GM18951 (cell line): ENCODE measurements around the gene SDC1.

Source experiments
- POLR2A ChIP-seq: IDR thresholded peaks from 4 replicates; pipeline ENCODE4 v1.6.1; 2011; ENCODE audit warnings: mild to moderate bottlenecking; ENCODE audit not compliant: insufficient read length, insufficient read depth; ENCODE audit errors: extremely low read depth
- in situ Hi-C: fragments of 300-500 bp; cut with MboI; formaldehyde crosslinking; loops from one replicate; pipeline ENCODE4 v1.12.0; 2022; ENCODE audit warnings: low sequenced_read_pairs, mixed read lengths, inconsistent platforms; ENCODE audit not compliant: unreplicated experiment

Gene SDC1

GRCh38 chr2:20178666-20179465, 46.1 kb downstream of the SDC1 start:
- in situ Hi-C loops, result no loop called here
- TF ChIP-seq POLR2A, result no peak

DNA sequence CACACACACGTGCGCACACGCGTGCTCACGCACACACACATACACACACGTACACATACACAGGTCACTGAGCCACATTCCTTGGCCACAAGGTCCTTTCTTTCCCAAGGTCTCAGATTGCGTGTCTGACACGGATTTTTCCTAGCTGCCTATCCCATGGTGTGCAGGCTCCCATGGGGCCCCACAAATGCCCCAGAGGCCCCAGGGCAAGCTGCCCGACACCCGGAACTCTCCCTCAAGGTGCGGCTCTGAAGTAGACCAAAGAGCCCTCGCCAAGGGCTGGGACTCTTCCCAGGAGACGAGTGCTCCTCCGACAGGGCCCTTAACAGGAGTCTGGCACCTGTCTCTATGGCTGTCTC, 46.7 kb downstream of the SDC1 start:
- TF ChIP-seq POLR2A, result no peak
- in situ Hi-C loops, result no loop called here

DNA sequence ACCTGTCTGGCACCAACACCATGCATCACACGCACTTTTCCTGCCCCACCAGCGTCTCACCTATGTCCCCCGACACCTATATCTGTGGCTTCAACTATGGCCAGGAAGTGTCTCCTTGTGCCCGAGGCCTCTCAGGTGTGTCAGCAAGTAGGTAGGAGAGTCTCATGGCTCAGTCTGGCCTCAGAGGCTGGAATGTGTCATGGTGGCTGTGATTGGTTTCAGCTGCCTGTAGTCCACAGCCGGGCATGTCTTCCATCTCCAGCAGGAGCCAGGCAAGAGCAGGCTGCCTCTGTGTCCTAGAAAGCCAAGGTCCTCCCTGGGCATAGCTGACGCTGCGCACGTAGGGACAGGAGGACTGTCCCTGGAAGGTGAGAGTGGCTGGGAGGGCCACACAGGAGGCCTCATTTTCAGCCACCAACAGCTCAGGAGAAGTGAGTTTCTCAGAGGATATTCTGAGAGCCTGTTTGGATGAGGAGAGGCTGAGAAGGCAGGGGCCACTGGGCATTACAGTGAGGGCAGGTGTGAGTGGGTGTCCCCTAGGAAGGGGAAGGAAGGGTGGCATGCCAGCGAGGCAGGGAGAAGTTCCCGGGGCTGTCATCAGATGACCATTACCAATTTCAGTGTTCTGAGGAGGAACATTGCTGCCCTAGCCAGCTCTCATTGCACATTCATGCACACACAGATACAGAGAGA, 47.2 kb downstream of the SDC1 start:
- in situ Hi-C loops, result no loop called here
- TF ChIP-seq POLR2A, result no peak

DNA sequence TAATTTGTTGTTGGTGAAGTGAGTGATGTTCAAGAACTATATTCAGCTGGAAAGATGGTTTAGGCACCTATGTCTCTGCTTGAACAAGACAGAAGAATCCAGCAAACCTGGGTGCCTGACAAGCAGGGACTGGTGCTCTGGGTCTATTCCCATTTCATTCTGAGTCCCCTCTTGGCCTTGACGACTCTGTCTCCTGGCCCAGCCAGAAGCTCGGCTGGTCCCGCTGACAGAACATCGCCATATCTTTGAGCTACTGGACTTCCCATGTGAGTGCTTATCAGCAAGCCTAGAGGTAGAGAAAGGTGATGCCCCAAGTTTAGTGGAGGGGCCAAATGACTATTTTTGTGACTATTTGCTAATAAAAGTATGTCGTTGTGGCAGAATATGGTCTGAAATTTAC, 48.2 kb downstream of the SDC1 start:
- TF ChIP-seq POLR2A, result no peak
- in situ Hi-C loops, result no loop called here

DNA sequence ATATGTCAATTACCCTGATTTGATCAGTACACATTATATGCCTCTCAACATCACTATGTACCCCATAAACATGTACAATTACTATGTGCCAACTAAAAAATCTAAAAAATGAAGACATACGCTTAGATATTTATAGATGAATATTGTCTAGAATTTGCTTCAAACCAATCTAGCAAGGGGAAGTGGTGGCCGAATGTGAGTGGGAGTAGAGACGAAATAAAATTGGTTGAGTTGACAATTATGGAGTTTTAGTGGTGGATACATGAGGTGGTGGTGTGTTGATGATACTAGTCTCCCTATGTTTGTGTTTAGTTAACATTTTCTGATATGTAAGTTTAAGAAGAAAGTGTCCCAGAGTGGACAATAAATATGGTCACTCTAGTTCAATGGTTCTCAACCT, 49.0 kb downstream of the SDC1 start:
- in situ Hi-C loops, result no loop called here
- no peak for TF ChIP-seq POLR2A

- TF ChIP-seq POLR2A, result no peak
- in situ Hi-C loops, result no loop called here
Measured at GRCh38 chr2:20175267-20175666, 49.7 kb downstream of the SDC1 start.

DNA sequence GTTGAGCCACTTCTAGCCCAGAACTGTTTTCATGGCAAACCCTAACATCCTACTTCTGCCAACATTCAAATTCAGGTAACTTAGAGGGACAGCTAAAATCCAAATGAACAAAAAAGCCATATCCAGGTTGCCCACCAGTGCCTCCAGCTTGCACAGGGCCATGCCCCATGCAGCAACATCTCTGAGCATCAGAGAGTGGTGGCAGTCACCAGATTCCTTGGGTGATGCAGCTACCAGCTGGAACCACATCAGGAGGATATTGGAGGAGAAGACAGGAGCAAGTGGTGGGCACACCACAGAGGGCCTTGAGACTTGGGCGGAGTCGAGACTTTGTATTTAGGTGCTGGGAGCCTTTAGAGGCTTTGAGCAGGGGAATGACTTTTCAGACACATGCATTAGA, 50.5 kb downstream of the SDC1 start:
- TF ChIP-seq POLR2A, result no peak
- in situ Hi-C loops, result no loop called here

- TF ChIP-seq POLR2A, result no peak
- in situ Hi-C loops, result no loop called here
Measured at GRCh38 chr2:20173496-20174402, 51.2 kb downstream of the SDC1 start.

- TF ChIP-seq POLR2A, result no peak
- in situ Hi-C loops, result no loop called here
Measured at GRCh38 chr2:20173064-20173463, 51.9 kb downstream of the SDC1 start.

- no peak for TF ChIP-seq POLR2A
- in situ Hi-C loops, result no loop called here
Measured at GRCh38 chr2:20172273-20173055, 52.5 kb downstream of the SDC1 start.

DNA sequence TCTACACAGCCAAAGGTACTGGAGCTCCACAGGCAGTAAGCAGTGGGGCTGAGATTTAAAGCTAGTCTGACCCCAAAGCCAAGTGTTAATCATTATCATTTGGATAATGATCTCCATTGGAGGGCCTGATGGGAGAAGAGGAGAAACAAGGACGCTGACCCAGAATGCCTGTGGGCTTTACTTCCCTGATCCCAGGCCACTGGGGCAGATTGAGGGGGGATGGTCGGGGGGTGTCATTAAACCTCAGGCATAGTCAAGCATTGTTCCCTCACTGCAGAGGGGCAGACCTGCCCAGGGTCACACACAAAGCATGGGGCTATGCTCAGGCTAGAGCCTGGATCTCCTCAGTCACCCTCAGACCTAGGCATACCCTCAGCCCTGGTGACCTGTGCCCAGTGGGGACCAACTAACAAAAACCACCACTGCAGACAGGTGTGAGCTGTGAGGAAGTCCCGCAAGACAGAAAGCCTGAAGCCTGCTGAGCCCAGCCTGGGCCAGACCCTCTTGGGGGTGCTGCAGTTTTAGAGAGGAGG, 53.4 kb downstream of the SDC1 start:
- TF ChIP-seq POLR2A, result no peak
- in situ Hi-C loops, result no loop called here

- no peak for TF ChIP-seq POLR2A
- in situ Hi-C loops, result no loop called here
Measured at GRCh38 chr2:20170704-20171250, 54.2 kb downstream of the SDC1 start.
